Sciatic nerve (tissue), 2 donors: ENCODE data around the gene BCL7A. TPM values are rescaled to one million over a fixed set of nuclear protein-coding genes. Genes with fewer than 3 reads are reported as not detected.
"Not testable (repeated sequence)": the region's sequence is repeated elsewhere in the genome, so short reads cannot be mapped to it uniquely, and the experiment has no call there.

Experiments used
- ATAC-seq: fragments of 200-7000 bp; cut with Tn5 transposase; one replicate; pipeline ENCODE4 v1.9.1; 2020; ENCODE audit warnings: mild to moderate bottlenecking, moderate library complexity
- DNase-seq: peaks from one replicate; pipeline ENCODE4 v3.0.0-alpha.2; 2020; ENCODE audit warnings: low spot score
- intact Hi-C: fragments of 100-400 bp; cut with DNase I; formaldehyde crosslinking; loops from one replicate; pipeline ENCODE4 v1.14.2; 2022
- total RNA-seq: library from RNA; stranded (reverse); fragmentation: NEBNext Ultra II Directional; extraction: Animal tissue kit (Norgen Biotek cat#: 25700); gene quantifications from one replicate; pipeline ENCODE4 v1.2.1, GENCODE V29; 2021
- donor health status: DM: no; HTN: no; CAD: no.
- donor health status: DM: no; HTN: no; CAD: no.

BCL7A gene
- 5.8 TPM for total RNA-seq

GRCh38 chr12:122021822-122022392 lies at the start of gene BCL7A:
Gene BCL7A, plus strand, starts transcription at chr12:122021884. Its CDS starts 208 bp downstream, at chr12:122022092.
- intact Hi-C loops = no loop called here
- DNase-seq (peak; percentile 77), ATAC-seq (peak; percentile 84)

- no peak for DNase-seq
- no peak for ATAC-seq
- intact Hi-C loops = loop anchor here (10.0 kb wide), 1 partner anchor 600 kb away; no protein-coding TSS in a partner anchor
Observed at GRCh38 chr12:121974026-121974985, 47.4 kb upstream of the BCL7A start.

DNA sequence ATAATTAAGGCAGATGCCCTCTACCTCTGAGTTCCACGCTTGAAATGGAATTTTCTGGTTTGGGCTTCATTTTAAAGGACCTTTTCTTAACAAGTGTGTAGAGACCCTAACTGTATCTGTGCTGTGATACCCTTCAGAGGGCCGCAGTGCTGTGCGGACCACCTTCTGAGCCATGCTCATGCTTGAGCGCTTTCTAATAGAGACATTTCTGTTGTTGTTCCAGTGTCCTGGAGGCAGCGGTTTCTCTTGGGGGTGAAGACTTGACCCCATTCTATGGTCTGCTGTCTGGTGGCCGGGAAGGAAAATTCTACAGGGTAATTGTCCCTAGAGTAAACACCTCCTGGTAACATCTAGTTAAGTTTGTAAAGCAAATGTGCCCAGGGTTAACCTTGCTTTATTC lies 46.7 kb upstream of the BCL7A start:
- intact Hi-C loops = loop anchor here (10.0 kb wide), 1 partner anchor 600 kb away; no protein-coding TSS in a partner anchor
- no peak for DNase-seq

GRCh38 chr12:121976950-121977349 lies 44.7 kb upstream of the BCL7A start:
- intact Hi-C loops = loop anchor here (10.0 kb wide), 1 partner anchor 598 kb away; no protein-coding TSS in a partner anchor
- ATAC-seq = no peak
- no peak for DNase-seq

More for the DNA sequence above, 46.7 kb upstream of the BCL7A start:
- no peak for ATAC-seq

- peak; percentile 15 for ATAC-seq
- DNase-seq = no peak
- intact Hi-C loops = no loop called here
Observed at GRCh38 chr12:121980191-121980891, 41.3 kb upstream of the BCL7A start.

DNA sequence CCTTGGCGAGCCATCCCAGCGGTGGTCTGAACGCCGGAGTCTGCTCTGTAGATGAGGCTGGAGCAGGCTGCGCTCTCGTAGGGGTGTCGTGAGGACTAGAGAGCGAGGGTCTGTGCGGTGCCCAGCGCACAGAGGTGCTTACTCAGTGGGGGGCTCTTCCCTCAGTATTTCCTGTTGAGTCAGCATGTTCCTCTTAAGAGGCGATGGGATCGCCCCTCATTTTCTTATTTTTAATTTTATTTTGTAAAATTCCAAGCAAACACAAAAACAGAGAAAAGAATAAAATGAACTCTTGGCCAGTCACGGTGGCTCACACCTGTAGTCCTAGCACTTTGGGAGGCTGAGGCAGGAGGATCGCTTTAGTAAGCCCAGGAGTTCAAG lies 40.8 kb upstream of the BCL7A start:
- DNase-seq (no peak), ATAC-seq (no peak)
- intact Hi-C loops = no loop called here

DNA sequence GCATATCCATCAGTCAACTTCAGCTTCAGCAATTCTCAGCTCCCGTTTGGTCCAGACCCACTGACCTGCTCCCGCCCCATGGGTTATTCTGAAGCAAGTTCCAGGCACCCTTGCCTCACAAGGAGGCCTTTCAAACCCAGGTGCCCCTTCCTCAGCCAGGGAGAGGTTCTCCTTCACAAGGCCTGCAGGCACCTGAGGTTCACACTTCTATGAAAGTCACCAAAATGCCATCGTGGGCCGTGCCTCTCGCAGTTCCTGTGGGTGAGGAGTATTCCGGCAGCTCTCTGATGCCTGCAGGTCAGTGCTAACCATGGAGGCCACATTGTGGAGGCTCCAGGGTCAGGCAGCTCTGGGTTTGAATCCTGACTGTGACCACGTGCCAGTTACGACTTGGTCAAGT lies 40.2 kb upstream of the BCL7A start:
- ATAC-seq (no peak), DNase-seq (no peak)
- intact Hi-C loops = no loop called here

DNA sequence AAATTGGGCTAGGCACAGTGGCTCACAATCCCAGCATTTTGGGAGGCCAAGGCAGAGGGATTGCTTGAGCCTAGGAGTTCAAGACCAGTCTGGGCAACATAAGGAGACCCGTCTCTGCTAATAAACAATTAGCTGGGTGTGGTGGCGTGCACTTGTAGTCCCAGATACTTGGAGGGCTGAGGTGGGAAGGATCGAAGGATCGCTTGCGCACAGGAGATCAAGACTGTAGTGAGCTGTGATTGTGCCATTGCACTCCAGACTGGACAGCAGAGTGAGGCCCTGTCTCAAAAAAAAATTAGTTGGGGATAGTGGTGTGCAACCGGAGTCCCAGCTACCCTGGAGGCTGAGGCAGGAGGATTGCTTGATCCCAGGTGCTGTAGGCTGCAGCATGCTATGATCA lies 38.7 kb upstream of the BCL7A start:
- no peak for ATAC-seq
- intact Hi-C loops = no loop called here
- no peak for DNase-seq

DNA sequence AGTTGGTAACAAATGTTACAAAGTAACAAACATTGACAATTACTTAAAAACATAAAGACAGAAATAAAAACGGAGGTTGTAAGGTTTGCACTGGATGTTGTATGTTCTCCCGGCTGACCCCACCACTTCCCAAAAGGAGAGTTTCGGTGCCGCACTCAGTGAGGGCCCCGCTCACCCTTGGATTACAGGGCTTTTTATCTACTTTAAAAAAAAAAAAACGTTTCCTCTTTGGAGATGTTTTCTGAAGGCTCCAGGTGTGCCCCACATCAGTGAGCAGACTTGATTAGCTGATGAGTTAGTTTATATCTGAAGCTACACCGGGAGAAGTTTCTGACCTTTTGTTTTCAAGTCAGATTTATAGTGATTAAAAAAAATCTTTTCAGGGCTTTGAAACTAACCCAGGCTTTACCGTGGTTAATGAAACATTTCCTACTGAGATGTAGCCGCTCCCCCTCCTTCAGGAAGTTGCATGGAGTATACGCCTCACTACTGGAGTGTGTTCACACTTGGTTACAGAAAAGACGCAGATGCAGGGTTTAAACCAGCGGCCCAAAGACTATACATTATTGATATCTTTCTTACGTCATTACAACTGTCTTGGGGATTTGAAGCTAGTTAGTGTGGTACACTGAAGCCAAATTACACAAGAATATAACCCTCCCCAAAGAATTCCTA lies 38.0 kb upstream of the BCL7A start:
- intact Hi-C loops = no loop called here
- no peak for DNase-seq
- no peak for ATAC-seq

- no peak for DNase-seq
- no peak for ATAC-seq
- intact Hi-C loops = no loop called here
Observed at GRCh38 chr12:121986489-121987245, 35.0 kb upstream of the BCL7A start.

GRCh38 chr12:121988519-121988918 lies 33.2 kb upstream of the BCL7A start:
- intact Hi-C loops, ATAC-seq, DNase-seq: not testable (repeated sequence)

DNA sequence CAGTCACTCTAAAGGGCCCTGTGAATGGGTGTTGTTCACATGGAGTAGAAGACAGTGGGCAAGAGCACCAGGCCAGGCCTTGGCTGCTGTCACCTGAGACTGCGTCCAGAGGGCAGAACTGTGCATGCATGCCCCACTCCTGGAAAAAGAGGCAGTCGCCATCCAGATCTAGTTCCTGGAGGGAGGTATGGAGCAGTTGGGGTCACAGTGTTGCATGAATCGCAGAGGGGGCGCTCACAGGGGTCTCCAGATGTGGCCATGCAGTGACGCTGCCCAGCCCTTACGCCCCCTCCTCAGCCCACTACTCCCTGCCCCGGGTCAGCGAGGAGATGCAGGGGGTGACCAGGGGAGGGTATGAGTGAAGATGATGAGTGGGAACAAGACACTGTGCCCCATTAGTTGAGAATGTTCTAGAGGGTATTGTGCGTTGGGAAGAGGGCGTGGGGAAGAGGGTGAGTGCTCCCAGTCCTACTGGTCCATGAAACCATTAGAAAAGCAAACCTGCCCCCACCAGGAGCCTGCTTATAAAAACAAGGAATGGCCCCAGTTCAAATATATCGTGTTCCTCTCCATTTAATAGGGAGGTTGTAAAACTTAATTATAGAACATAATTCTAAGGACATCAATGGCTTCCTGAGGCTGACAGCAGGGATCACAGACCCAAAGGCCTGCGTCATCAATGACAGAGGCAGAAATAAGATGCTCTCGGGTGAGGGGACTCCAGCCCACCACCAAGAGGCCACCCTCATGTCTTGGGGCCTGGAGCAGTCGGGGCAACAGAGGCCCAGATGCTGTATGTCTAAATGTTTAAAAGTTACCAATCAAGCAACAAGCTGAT lies 32.2 kb upstream of the BCL7A start:
- intact Hi-C loops = no loop called here

GRCh38 chr12:121990114-121990647 lies 31.5 kb upstream of the BCL7A start:
- ATAC-seq (no peak), DNase-seq (no peak)
- intact Hi-C loops = no loop called here

More for the DNA sequence above, 32.2 kb upstream of the BCL7A start:
- DNase-seq (no peak), ATAC-seq (no peak)

- intact Hi-C loops = no loop called here
- DNase-seq (no peak), ATAC-seq (no peak)
Observed at GRCh38 chr12:121990692-121991603, 30.7 kb upstream of the BCL7A start.

DNA sequence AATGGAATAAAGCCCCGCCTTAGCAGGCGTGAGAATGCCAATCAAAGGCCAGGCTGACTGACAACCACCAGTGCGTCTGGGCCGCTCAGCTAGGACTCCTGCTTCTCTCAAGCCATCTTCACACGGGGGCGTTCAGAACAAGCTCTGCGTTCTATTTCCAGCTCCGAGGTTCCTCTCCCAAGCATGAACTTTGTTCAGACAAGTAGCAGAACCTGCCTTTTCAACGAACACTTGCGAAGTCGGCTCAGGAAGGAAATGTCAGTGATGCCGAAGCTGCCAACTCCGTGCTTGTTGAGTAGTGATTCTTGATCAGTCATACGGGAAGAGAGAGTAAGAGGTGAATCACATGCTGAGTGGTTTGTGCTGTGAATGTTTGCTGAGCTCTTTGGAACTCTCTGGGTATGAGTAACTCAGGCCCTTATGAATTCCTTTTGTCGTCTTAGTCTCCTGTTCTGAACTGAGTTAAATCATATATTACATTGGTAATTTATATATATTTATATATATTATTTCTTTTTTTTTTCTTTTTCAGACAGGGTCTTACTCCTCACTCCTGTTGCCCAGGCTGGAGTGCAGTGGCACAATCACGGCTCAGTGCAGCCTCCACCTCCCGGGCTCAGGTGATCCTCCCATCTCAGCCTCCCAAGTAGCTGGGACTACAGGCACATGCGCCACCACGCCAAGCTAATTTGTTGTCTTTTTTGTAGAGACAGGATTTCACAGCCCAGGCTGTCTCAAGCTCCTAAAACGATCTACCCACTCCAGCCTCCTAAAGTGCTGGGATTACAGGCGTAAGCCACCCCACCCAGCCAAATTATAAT lies 29.4 kb upstream of the BCL7A start:
- intact Hi-C loops = no loop called here
- ATAC-seq (no peak), DNase-seq (no peak)
